ENCODE data around the gene TRIM67.
A peak's percentile ranks its signal among the peaks of the same experiment; 100 is the strongest.
"Not testable (repeated sequence)": the region's sequence is repeated elsewhere in the genome, so short reads cannot be mapped to it uniquely, and the experiment has no call there.

The TRIM67 gene

DNA sequence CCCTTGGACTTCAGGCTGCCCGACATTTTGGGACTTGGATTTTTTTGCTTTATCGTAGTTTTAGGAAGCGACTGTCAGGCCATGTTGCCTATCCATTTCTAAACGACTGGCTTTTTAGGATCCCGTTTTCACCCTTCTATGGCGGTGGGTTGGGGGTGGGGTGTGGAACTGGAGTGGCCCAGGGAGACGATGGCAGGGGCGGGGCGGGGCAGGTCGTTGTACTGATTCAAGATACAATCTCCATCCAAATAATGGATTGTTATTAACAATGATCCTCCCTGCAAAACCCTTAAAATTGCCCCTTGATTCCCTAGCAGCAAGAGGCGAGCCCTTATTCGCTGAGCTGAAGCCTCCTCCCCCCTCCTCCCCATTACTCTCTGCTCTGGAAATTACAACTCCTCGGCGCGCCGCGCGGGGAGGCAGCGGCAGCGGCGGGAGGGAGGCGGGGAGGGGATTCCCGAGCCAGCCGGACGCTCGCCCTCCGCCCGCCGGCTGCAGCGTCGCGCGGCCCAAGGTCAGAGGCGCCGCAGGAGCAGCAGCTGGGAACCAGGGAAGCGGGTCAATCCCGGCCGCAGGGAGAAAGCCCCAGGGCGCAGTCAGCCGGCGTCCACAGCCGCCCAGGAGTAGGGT is at the start of gene TRIM67:
TSS of gene TRIM67 (plus strand) at position 392 of the 630 bp plus-strand sequence. CDS start 912 bp downstream, outside the sequence.
- DNase-seq (ENCODE audit: low spot score) = no peak

- DNase-seq (ENCODE audit: low spot score) = no peak
Observed at GRCh38 chr1:231116738-231117137, 45.1 kb upstream of the TRIM67 start.

- no peak for DNase-seq (ENCODE audit: low spot score)
Observed at GRCh38 chr1:231118704-231119453, 43.0 kb upstream of the TRIM67 start.

GRCh38 chr1:231121533-231121932 is 40.3 kb upstream of the TRIM67 start:
- no peak for DNase-seq (ENCODE audit: low spot score)

DNA sequence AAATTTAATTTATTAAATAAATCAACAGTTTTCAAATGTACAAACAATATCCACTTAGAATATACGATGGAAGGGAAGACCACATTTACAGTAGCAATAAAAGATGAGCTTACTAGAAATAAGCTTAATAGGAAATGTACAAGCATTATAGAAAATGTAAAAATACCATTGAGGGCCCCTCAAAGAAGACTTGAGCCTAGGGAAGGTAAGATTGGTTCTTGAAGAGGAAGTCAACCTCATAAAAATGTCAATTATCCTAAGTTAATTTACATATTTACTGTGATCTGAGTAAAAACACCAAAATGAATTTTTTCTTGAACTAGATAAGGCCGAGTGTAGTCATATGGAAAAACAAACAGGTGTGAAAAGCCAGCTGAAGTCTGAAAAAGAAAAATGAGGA is 39.7 kb upstream of the TRIM67 start:
- DNase-seq (ENCODE audit: low spot score) = no peak

DNA sequence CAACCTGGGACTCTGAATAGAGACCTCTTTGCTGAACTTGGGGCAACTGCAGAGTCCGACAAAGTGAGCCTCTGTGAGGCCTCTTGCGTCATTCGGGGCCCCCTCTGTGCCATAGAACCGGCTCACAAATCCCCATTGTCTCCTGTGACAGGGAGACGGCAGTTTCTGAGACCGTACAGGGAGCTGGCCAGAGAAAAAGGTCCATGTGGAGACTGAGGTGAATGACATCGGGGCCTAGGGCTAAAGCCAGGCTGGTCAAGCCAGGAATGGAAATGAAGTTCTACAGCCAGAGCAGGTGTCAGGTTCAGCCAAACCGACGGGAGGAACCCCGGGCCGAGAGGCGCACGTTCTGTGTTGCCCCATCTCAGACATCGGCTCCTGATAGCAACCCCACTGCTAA is 37.1 kb upstream of the TRIM67 start:
- DNase-seq (ENCODE audit: low spot score) = peak; percentile 55

DNA sequence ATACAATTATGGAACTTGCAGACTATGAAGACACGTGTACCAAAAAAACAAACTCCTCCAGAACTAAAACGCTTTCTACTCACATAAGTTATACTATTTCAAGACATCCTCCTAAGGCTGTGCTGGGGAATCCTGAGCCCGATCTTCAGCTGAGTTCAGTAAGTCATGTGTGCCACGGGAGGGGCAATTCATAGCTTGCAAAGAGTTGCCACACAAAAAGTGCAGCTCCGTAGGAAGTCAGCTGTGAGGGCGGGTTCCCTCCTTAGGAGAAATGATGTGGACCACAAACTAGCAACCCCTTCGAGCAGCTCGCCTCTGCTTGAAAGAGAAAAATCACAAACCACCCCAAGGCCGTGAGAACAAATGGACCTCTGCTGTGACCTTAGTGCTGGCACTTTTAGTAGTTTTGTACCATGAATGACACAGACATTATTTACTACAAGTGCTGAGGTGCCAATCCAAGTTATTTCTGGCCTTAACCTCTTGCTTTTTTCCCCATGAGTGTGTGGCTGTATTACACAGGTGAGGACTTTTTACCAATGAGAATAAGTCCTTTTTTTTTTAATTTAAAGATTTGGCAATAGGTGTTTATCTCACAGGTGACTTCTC is 35.8 kb upstream of the TRIM67 start:
- DNase-seq (ENCODE audit: low spot score) = no peak

DNA sequence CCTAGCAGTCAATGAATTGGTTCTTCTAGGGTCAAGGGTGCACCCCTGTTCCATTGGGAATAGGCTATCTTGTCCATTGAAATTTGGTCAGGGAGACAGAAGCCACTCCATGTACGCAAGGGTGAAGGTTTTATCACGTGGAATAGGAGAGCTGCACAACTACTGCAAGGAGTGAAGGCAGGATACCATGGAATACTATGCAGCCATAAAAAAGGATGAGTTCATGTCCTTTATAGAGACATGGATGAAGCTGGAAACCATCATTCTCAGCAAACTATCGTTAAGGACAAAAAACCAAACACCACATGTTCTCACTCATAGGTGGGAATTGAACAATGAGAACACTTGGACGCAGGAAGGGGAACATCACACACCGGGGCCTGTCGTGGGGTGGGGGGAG is 34.8 kb upstream of the TRIM67 start:
- DNase-seq (ENCODE audit: low spot score) = not testable (repeated sequence)

- DNase-seq (ENCODE audit: low spot score) = not testable (repeated sequence)
Observed at GRCh38 chr1:231128471-231128870, 33.4 kb upstream of the TRIM67 start.

- DNase-seq (ENCODE audit: low spot score) = no peak
Observed at GRCh38 chr1:231130544-231130943, 31.3 kb upstream of the TRIM67 start.

GRCh38 chr1:231132591-231132990 is 29.3 kb upstream of the TRIM67 start:
- not testable (repeated sequence) for DNase-seq (ENCODE audit: low spot score)

GRCh38 chr1:231134624-231135023 is 27.2 kb upstream of the TRIM67 start:
- DNase-seq (ENCODE audit: low spot score) = no peak

GRCh38 chr1:231138236-231138635 is 23.6 kb upstream of the TRIM67 start:
- DNase-seq (ENCODE audit: low spot score) = no peak

DNA sequence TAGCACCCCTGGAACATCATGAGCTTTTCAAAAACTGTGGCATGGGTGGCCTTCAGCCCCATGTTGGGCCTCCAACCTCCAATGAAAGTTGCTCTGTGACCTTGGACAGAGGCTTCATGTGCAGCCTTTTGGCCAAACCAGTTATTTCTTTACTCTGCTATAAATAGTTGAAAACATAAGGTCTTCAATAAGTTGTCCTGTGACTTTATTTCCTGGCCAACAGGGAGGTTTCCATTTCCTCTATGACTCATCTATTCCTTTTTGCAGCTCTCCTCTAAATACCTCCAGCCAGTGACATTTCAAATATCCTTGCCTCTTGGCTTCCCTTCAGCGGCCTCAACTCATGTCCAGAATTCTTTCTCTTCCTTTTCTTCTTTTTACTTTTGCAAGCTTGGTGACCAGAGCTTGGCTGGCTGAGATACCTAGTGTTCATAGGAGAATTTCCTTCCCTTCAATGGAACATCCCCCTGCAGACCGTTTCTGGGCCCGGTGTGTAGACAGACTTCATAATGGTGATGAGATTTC is 22.7 kb upstream of the TRIM67 start:
- no peak for DNase-seq (ENCODE audit: low spot score)

GRCh38 chr1:231139659-231140654 is 21.9 kb upstream of the TRIM67 start:
- no peak for DNase-seq (ENCODE audit: low spot score)

DNA sequence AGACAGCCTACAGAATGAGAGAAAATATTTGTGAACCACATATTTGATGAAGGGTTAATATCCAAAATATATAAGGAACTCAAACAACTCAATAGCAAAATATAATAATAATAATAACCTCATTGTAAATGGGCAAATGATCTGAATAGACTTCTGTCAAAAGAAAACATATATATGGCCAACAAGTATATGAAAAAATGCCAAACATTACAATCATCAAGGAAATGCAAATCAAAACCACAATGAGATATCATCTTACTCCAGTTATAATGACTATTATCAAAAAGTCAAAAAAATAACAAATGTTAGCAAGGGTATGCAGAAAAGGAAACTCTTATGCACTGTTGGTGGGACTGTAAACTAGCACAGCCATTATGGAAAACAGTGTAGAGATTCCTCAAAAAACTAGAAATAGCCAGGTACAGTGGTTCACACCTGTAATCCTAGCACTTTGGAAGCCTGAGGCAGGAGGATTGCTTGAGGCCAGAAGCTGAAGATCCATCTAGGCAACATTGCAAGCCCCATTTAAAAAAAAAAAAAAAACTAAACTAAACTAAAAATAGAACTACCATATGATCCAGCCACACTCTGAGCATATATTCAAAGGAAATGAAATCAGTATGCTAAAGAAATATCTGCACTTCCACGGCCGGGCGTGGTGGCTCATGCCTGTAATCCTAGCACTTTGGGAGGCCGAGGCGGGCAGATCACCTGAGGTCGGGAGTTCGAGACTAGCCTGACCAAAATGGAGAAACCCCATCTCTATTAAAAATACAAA is 17.3 kb upstream of the TRIM67 start:
- no peak for DNase-seq (ENCODE audit: low spot score)

DNA sequence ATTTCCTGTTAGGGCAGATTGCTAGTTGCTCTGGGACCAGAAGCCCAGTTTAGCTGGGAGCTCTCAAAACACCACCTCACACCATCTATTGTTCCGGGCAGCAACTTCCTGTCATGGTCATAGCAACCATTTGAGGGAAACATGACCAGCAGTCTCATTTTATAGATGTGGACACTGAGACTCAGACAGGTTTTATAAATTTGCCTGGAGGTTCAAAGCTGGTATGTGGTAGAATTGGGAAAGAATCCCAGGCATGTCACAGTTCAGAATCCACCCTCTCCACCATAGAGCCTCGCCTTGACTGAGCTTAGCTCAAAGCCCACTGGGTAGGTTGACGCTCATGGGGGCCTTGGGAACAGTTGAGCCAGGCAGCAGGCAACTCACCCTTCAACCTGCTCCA is 14.0 kb upstream of the TRIM67 start:
- no peak for DNase-seq (ENCODE audit: low spot score)

DNA sequence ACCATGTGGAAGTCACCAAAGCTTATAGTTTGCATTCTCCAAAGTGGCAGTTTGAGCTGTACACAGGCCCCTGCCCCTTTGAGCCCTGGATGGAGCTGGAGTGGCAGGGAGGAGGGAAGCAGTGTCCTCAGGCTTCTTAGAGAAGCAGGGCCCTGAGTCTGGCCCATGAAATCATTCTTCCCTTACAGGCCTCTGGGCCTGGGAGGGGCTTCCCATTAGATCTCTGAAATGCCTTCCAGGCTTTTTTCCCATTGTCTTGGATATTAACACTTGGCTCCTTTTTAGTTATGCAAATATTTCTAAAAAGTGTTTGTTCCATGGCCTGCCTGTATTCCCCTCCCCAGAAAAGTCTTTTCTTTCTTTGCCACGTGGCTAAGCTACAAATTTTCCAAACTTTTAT is 10.0 kb upstream of the TRIM67 start:
- no peak for DNase-seq (ENCODE audit: low spot score)

GRCh38 chr1:231153726-231154125 is 8.1 kb upstream of the TRIM67 start:
- DNase-seq (ENCODE audit: low spot score) = no peak

DNA sequence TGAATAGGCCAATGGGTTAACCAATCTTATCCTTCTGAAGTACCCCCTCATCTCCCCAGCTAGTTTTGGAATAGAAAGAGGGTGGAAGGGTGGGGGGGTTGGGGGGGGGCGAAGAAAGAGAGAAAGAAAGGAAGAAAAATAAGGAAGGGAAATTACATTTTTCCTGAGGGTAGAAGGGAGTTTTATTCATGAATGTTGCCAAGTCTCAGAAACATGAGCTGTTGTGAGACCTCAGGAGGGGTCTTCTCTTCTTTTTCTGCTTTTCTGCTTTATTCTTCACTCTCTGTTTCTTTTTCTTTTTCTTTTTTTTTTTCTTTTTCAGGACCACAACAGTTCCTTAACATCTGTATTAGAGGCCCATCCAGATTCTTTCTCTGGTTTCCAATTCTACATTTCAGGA is 6.0 kb upstream of the TRIM67 start:
- DNase-seq (ENCODE audit: low spot score) = no peak

DNA sequence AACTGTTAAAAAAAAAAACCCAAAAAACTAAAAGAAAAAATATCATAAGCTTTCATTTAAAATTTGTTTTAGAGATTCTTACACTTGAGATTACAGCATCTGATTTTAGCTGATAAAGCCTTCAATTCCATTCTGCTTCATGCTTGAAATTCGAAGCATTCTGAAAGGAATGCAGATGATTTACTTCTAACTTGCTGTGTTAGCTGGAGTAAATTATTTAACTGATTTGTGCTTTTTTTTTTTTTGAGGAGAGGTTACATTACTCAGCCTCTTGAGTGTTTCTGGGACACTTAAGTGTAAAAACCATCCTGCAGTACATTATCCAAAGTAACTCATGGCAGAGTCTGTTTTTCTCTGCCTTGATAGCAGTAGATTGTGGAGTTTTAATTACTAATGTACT is 4.5 kb upstream of the TRIM67 start:
- DNase-seq (ENCODE audit: low spot score) = no peak

All from ecto neural progenitor cell (in vitro differentiated cells).